NCI-H2196 (cell line): Measurements from ENCODE around the gene SOX2.

Experiments used
- DNase-seq: peaks from one replicate; lab custom pipeline; 2025; ENCODE audit not compliant: unreplicated experiment; lab: John Stamatoyannopoulos, UW

SOX2 gene

GRCh38 chr3:181722766-181723425 is 11.2 kb downstream of the SOX2 start:
- no peak for DNase-seq

- DNase-seq = no peak
These were observed 12.0 kb downstream of the SOX2 start for GRCh38 chr3:181723625-181724191.

- no peak for DNase-seq
These were observed 12.7 kb downstream of the SOX2 start for GRCh38 chr3:181724192-181724965.

GRCh38 chr3:181725131-181725731 is 13.5 kb downstream of the SOX2 start:
- no peak for DNase-seq

DNA sequence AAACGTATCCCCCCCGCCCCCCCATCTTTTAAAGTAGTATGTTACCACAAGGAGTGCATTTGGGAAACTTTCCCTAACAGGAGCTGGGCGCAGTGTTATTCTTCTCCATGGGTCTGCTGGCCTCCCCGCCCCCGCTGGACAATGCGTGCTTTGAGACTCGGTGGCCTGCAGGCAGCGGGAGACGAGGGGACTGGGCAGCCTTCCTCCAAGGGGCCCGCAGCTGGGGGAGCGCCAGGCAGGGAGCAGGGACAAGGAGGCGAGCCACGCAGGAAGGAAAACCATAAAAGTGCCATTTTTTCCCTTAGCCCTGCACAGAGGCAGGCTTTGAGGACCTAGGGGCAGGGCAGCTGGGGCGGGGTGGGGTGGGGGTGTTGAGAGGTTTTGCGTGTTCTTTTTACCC is 14.1 kb downstream of the SOX2 start:
- DNase-seq = no peak

DNA sequence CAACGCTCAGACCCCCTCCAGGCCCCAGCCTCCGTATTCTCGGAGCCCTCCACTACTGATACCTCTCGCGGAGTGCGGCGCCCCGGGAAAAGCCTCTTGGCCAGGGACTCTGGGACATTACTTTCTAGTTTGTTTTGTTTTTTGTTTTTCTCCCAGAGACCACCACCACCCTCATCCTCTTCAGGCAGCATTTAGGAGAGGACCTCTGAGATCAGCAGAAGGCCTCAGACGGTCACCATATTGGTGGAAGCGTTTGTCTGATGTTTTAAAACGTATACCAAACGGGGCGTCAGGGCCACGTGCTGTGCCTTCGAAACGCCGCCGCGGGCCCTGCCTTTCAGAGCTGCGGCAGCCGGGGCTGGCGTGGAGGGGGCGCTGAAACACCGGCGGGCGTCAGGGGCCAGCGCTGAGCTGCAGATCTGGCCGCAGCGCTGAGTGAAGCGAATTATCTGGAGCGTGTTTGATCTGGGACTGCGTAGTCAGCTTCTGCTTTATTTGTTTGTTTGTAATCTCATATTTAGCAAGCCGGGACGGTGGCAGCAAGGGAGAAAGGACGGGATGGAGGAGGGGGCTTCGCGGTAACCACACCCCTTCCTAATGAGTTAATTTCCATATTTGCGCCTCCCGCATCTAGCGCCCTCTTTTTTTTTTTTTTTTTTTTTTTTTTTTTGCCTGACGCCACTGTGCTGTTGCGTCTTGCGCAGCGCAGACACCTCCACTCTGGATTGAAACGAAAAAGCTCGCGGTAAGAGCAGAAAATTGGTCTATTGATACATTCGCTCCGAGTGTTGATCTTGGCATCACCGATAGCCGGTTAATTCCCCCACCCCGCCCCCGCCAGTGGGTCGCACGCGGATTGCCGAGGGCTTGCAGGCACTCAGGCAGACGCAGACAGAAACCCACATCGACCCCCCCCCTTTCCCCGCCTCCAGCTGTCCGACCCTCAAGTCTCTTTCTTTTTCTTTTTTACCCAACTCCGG is 14.9 kb downstream of the SOX2 start:
- peak; percentile 90 for DNase-seq

GRCh38 chr3:181727341-181728032 is 15.8 kb downstream of the SOX2 start:
- DNase-seq = peak; percentile 61

DNA sequence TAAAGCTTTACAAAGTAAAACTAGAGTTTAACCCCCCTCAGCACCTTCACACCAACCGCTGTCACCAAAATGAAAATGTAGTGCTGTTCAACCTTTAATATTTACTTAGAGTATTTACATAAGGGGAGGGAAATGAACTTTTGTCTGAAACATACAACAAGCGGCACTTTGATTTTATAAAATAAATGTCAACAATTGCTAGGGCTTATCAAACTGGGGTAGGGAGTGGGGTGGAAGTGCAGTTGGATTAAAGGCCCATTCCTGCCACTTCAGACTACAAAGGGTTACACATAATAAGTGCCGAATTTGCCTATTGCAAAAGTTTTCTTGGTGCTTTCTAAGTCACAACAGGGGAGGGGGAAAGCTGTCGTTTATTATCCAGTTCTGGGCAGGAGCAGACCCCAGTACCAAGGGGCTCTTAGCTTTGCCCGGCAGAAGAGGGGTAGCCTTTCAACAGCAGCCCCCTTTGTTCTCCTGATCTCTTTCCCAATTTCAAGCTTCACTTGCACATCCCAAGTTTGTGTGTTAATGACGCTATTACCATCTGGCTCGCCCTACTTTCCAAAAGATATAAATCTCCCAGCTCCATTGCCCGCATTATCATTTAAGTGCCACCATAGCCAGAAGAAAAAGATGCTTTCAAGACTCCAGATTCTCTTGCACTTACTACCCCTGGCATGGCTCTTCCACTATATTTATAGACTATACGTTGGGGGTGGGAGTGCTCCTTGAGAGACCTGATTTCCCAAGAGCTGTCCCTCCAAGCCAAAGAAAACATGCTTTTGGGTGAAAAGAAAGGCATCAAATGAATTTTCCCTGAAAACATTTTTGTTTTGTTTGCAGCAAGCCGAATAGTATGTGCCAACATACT is 17.0 kb downstream of the SOX2 start:
- DNase-seq = no peak

DNA sequence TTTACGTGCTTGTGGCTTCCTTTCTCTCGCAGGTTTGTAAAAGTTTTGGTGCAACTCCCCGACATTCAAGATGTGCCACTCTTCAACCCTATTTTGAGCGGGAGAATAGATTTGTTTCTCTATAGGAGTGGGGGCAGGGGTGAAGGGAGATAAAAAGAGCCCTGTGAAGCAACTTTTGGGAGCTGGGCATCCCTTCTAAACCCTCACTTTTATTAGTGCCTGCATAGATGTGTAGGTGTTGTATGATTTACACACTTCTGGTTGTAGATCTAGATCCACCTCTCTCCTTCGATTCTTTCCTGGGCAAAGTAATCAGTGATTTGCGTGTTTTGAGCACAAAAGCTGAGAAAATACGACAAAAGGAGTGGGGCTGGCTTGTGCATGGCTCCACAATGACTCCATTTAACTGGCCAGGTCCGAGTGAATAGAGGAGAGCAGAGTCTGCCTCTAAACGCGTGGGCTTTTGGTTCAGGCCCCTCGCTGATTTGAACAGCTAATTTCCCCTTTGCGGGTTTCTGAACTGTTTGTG is 17.7 kb downstream of the SOX2 start:
- DNase-seq = no peak

DNA sequence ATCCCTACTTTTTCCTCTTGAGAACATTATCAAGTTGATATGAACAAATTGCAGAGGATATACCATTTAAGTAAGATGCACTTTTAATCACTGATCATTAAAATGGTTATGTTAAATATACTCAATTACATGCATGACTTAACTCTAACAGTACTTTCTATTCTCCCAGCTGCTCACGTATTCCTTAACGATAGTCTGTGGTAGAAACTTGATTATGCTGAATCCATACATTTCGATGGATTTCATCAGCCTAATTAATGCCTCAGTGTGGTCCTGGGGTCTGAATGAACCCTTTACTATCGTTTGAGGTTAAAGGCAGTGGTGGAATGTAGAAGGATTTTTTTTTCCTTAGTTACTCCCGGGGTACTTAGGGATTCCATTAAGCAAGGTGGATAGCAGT is 18.6 kb downstream of the SOX2 start:
- DNase-seq = no peak

- no peak for DNase-seq
These were observed 19.2 kb downstream of the SOX2 start for GRCh38 chr3:181730934-181731333.

GRCh38 chr3:181735911-181736310 is 24.2 kb downstream of the SOX2 start:
- no peak for DNase-seq

DNA sequence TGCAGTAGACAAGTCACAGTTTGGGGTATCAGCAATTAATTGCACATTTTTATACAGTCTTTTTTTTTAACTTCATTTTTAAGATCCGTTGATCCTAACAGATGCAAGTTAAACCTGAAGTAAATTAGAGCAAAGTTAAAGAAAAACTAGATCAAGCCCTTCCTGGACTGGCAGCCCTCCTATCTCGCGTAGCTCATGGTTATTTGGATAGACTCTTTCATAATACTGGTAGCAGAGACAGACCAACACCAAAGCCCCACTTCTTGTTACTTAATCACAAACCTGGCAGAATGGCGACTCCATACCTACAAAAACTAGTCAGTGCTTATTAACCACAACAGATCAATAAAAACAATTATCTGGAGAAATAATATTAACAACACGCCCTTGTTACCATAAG is 26.8 kb downstream of the SOX2 start:
- DNase-seq = no peak

GRCh38 chr3:181739628-181740027 is 27.9 kb downstream of the SOX2 start:
- peak; percentile 80 for DNase-seq

DNA sequence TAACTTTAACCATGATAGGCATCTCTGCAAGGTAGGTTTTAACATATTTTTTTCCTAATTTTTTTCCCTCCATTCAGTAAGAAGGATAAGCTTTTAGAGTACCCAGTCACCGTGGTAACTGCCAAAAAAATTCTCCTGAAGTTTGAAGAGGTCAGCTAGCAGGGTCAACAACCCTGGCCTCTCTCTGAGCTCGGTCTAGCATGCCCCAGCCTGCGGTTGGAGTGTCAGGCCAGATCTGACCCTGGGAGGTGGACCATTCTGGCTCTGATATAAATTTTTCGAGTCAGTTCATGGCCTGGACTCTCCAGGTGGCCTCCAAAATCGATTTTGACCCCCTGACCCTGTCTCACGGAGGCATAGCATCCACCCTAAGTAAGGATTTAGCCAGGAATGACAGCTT is 29.7 kb downstream of the SOX2 start:
- DNase-seq = no peak

DNA sequence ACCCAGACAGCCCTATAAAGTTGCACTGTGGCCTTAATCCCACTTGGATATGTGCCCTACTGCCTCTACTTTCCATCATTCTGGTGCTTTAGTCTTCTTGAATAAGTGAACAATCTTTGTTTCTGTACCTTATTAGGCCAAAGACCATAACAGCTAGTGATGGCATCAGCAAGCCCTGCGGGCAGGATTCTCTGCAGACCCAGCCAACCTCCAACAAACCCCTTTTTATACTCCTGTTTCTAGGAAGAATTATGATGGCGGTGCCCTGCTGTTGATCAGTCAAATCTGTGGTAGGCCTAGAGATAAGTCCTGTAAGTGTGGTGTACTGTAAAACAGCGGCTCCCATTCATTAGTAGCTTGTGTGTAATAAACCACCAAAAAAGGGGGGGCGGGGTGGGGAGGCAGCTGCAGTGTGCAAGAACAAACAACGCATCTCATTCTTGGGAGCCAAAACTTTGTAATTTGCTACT is 40.5 kb downstream of the SOX2 start:
- DNase-seq = peak; percentile 39

- DNase-seq = no peak
These were observed 41.7 kb downstream of the SOX2 start for GRCh38 chr3:181753391-181753790.

- peak; percentile 49 for DNase-seq
These were observed 44.2 kb downstream of the SOX2 start for GRCh38 chr3:181755959-181756358.
